Spleen (tissue), 7 donors: Measurements from ENCODE around the gene C3orf20.
A peak's percentile ranks its signal among the peaks of the same experiment; 100 is the strongest.

Experiments
- CTCF ChIP-seq, 11 experiments: fragments of 200-600 bp in 7 of 11; fragments of 450-650 bp in 4 of 11; sonication (generic) in 4 of 11; IDR thresholded peaks in 8 of 11; conservative IDR thresholded peaks in 3 of 11; 1 replicate in 7 of 11; 2 replicates in 4 of 11; pipeline versions ENCODE4 v1.4.0 to v1.8.0; 2016 to 2021; ENCODE audit warnings: antibody characterized with exemption in 11 of 11, inconsistent platforms in 4 of 11, mild to moderate bottlenecking in 1 of 11
- POLR2A ChIP-seq, 3 donors: fragments of 450-650 bp; IDR thresholded peaks; one replicate each; pipeline ENCODE4 v1.5.1; 2017; ENCODE audit warnings: antibody characterized with exemption in 3 of 3, mild to moderate bottlenecking in 1 of 3
- POLR2AphosphoS5 ChIP-seq, 3 donors: sonication (generic); formaldehyde crosslinking; IDR thresholded peaks; one replicate each; pipeline ENCODE4 v1.5.1; 2017; ENCODE audit warnings: antibody characterized with exemption in 3 of 3
- donor health status: DM: no; HTN: no; CAD: no; lungs with moderate emphysema.
- donor health status: DM: no; HTN: no; CAD: no.
- donor health status: DM: no; HTN: no; CAD: no.

GRCh38 chr3:14802381-14802731 is 127.4 kb downstream of the C3orf20 start:
- TF ChIP-seq CTCF (IDR thresholded peaks at IDR 0.05 in 8 of 11, conservative IDR thresholded peaks at IDR 0.05 in 3 of 11), result no peak
- no peak for TF ChIP-seq POLR2A (IDR thresholded peaks at IDR 0.05)
- TF ChIP-seq POLR2AphosphoS5 (IDR thresholded peaks at IDR 0.05), result peak; percentile 40 to 74 (median 52)
